GM18517 (cell line): ENCODE results near the gene SAP30L.

ENCODE experiments used
- ATAC-seq: cut with Tn5 transposase; IDR thresholded peaks from one replicate; pipeline ENCODE4 v1.9.1; 2021; ENCODE audit warnings: mild to moderate bottlenecking, moderate library complexity; ENCODE audit not compliant: unreplicated experiment

The SAP30L gene

GRCh38 chr5:154505567-154505966 is 59.8 kb downstream of the SAP30L start:
- ATAC-seq: no peak

GRCh38 chr5:154506049-154506715 is 60.4 kb downstream of the SAP30L start:
- ATAC-seq: no peak

GRCh38 chr5:154506716-154507080 is 60.9 kb downstream of the SAP30L start:
- ATAC-seq: no peak

- ATAC-seq: no peak
Measured at GRCh38 chr5:154508114-154508513, 62.3 kb downstream of the SAP30L start.

GRCh38 chr5:154509784-154510555 is 64.2 kb downstream of the SAP30L start:
- ATAC-seq: no peak
